Neuronal stem cell (in vitro differentiated cells): ENCODE results near the gene OOEP.
"Not testable (repeated sequence)": the region's sequence is repeated elsewhere in the genome, so short reads cannot be mapped to it uniquely, and the experiment has no call there.

Experiments used
- DNase-seq: peaks from one replicate; pipeline ENCODE4 v3.0.0-alpha.2; 2013; ENCODE audit warnings: low spot score
- H2AFZ ChIP-seq: one replicate; pipeline ENCODE4 v1.6.1; 2013; ENCODE audit warnings: mild to moderate bottlenecking, low read length, inconsistent platforms
- H2AK5ac ChIP-seq: 2 replicates; pipeline ENCODE4 v1.6.1; 2013; ENCODE audit warnings: low read depth, mild to moderate bottlenecking, inconsistent platforms, low read length, moderate library complexity, mixed read lengths
- H2BK120ac ChIP-seq: 2 replicates; pipeline ENCODE4 v1.6.1; 2013; ENCODE audit warnings: low read depth, mild to moderate bottlenecking, inconsistent platforms, low read length, moderate library complexity, mixed read lengths
- H2BK12ac ChIP-seq: one replicate; pipeline ENCODE4 v1.6.1; 2013; ENCODE audit warnings: low read length, inconsistent platforms
- H2BK15ac ChIP-seq: 2 replicates; pipeline ENCODE4 v1.6.1; 2013; ENCODE audit warnings: mild to moderate bottlenecking, low read length, inconsistent platforms, mixed read lengths
- H2BK5ac ChIP-seq: one replicate; pipeline ENCODE4 v1.6.1; 2013; ENCODE audit warnings: inconsistent platforms, mild to moderate bottlenecking, low read length, moderate library complexity
- H3K14ac ChIP-seq: one replicate; pipeline ENCODE4 v1.6.1; 2013; ENCODE audit warnings: low read length, inconsistent platforms
- H3K18ac ChIP-seq: 2 replicates; pipeline ENCODE4 v1.6.1; 2013; ENCODE audit warnings: low read length, inconsistent platforms
- H3K23ac ChIP-seq: 2 replicates; pipeline ENCODE4 v1.6.1; 2013; ENCODE audit warnings: low read depth, mild to moderate bottlenecking, mixed read lengths, low read length, inconsistent platforms; ENCODE audit not compliant: poor library complexity
- H3K27ac ChIP-seq: replicated peaks from 3 replicates; pipeline ENCODE4 v1.5.1; 2013; ENCODE audit warnings: low read length, inconsistent platforms
- H3K27me3 ChIP-seq, 3 experiments: 2 replicates each; pipeline ENCODE4 v1.6.1; 2013; ENCODE audit warnings: low read length in 3 of 3, mild to moderate bottlenecking in 2 of 3, inconsistent platforms in 1 of 3, low read depth in 1 of 3, mixed read lengths in 1 of 3, moderate library complexity in 1 of 3; ENCODE audit not compliant: control insufficient read depth in 3 of 3, insufficient read depth in 3 of 3
- H3K36me3 ChIP-seq, 2 donors: replicated peaks in 1 of 2; 2 replicates each; pipeline ENCODE4 v1.6.1; 2013; ENCODE audit warnings: low read length in 2 of 2; ENCODE audit not compliant: control insufficient read depth in 2 of 2, insufficient read depth in 2 of 2
- H3K4ac ChIP-seq: 2 replicates; pipeline ENCODE4 v1.6.1; 2013; ENCODE audit warnings: inconsistent platforms, mild to moderate bottlenecking, low read length, moderate library complexity
- H3K4me1 ChIP-seq, 2 donors: 1 replicate in 1 of 2; 2 replicates in 1 of 2; pipeline ENCODE4 v1.6.1; 2013; ENCODE audit warnings: low read length in 2 of 2, low read depth in 1 of 2; ENCODE audit not compliant: control insufficient read depth in 2 of 2, insufficient read depth in 1 of 2
- H3K4me2 ChIP-seq: one replicate; pipeline ENCODE4 v1.6.1; 2013; ENCODE audit warnings: mild to moderate bottlenecking, low read length, inconsistent platforms; ENCODE audit not compliant: insufficient read depth, poor library complexity, severe bottlenecking
- H3K4me3 ChIP-seq, 2 donors: 2 replicates each; pipeline ENCODE4 v1.5.1; 2013; ENCODE audit warnings: low read length in 2 of 2, mild to moderate bottlenecking in 2 of 2, inconsistent platforms in 1 of 2, moderate library complexity in 1 of 2
- H3K79me1 ChIP-seq: one replicate; pipeline ENCODE4 v1.6.1; 2013; ENCODE audit warnings: low read depth, mild to moderate bottlenecking, inconsistent platforms, low read length, moderate library complexity
- H3K9ac ChIP-seq: one replicate; pipeline ENCODE4 v1.6.1; 2013; ENCODE audit warnings: mild to moderate bottlenecking, low read depth, low read length, inconsistent platforms; ENCODE audit not compliant: poor library complexity
- H3K9me3 ChIP-seq, 2 donors: replicated peaks in 1 of 2; 2 replicates each; pipeline versions ENCODE3 to v1.6.1; 2013; ENCODE audit warnings: low read length in 2 of 2, mild to moderate bottlenecking in 2 of 2, inconsistent platforms in 1 of 2, low read depth in 1 of 2, mixed read lengths in 1 of 2, moderate library complexity in 1 of 2; ENCODE audit not compliant: control insufficient read depth in 2 of 2, insufficient read depth in 1 of 2
- H4K8ac ChIP-seq: one replicate; pipeline ENCODE4 v1.6.1; 2013; ENCODE audit warnings: low read depth, mild to moderate bottlenecking, inconsistent platforms, low read length, moderate library complexity
- H4K91ac ChIP-seq: one replicate; pipeline ENCODE4 v1.6.1; 2013; ENCODE audit warnings: low read length, low read depth, mild to moderate bottlenecking, inconsistent platforms; ENCODE audit not compliant: poor library complexity
- WGBS, 2 donors: extraction: QIAGEN DNeasy Blood & Tissue Kit; methylation state at CpG; one replicate each; pipeline ENCODE4 v1.1.7; 2013; ENCODE audit warnings: missing lambda C conversion rate in 2 of 2, mixed read lengths in 1 of 2; ENCODE audit not compliant: insufficient read length in 2 of 2, insufficient replicate concordance in 1 of 2; ENCODE audit errors: extremely low coverage in 2 of 2; 5-methylcytosine and 5-hydroxymethylcytosine counted together

Gene OOEP

DNA sequence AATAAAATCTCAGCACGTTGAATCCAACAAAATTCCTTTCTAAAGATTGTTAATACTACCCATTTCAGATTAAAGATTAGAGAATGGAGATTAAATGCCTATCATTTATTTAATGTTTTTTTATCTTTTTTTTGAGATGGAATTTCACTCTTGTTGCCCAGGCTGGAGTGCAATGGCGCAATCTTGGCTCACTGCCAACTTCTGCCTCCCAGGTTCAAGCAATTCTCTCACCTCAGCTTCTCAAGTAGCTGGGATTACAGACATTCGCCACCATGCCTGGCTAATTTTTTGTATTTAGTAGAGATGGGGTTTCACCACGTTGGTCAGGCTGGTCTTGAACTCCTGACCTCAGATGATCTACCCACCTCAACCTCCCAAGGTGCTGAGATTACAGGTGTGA, 22.5 kb upstream of the OOEP start:
- not testable (repeated sequence) for H2AFZ ChIP-seq, H4K91ac ChIP-seq, H3K9ac ChIP-seq, H3K79me1 ChIP-seq, H3K4me1 ChIP-seq, H3K36me3 ChIP-seq, H3K23ac ChIP-seq, H2BK15ac ChIP-seq, H3K18ac ChIP-seq, H3K4ac ChIP-seq, H3K9me3 ChIP-seq, H2BK5ac ChIP-seq, H3K4me2 ChIP-seq, H3K27ac ChIP-seq, H2BK12ac ChIP-seq, H3K4me3 ChIP-seq, H4K8ac ChIP-seq, H2BK120ac ChIP-seq, H2AK5ac ChIP-seq, DNase-seq, H3K14ac ChIP-seq
- peaks cover 0 to 17% (median 0%) of the 10 kb centered on the region in 3 experiments for H3K27me3 ChIP-seq
- no CpG with 5 or more reads among the region's 4 CpGs for WGBS, 2 donors

DNA sequence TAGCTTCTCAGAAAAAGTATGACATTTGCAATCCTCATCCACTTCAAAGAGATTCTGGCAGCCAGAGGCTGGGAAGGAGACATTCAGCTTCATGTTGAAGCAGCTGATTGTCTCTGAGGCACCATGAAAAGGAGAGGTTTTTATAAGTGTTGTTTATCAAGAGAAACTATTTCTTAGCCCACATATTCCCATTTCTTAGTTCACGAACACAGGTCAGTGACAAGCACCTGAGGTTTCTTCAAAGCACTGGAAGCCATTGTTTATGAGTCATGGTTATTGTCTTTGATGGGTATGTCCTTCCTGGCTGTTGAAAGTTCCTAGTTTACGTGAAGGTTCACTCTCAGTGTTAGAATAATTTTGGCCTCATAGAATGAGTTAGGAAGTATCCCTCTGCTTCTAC, 22.0 kb upstream of the OOEP start:
- Histone ChIP-seq H3K4me3 (no peak overlapping the region), H3K36me3 (no peaks in the 10 kb centered on the region), H3K9ac (no peak overlapping the region), H2BK5ac (no peak overlapping the region), H3K79me1 (no peaks in the 10 kb centered on the region), H3K4me2 (no peak overlapping the region), H4K91ac (no peak overlapping the region), H3K9me3 (peaks cover 0 to 2% of the 10 kb centered on the region in 2 donors), H3K27ac (no peak overlapping the region), H2AK5ac (no peak overlapping the region), H3K4me1 (peaks cover 0 to 4% of the 10 kb centered on the region in 2 donors), H2BK12ac (no peak overlapping the region), H2AFZ (no peak overlapping the region), H4K8ac (no peak overlapping the region), H3K18ac (no peak overlapping the region), H2BK120ac (no peak overlapping the region), H3K14ac (no peak overlapping the region), H3K27me3 (peaks cover 0 to 17% (median 0%) of the 10 kb centered on the region in 3 experiments), H3K4ac (no peak overlapping the region), H3K23ac (no peak overlapping the region), H2BK15ac (no peak overlapping the region)
- WGBS, 2 donors: no CpG with 5 or more reads among the region's 2 CpGs
- DNase-seq: no peak

DNA sequence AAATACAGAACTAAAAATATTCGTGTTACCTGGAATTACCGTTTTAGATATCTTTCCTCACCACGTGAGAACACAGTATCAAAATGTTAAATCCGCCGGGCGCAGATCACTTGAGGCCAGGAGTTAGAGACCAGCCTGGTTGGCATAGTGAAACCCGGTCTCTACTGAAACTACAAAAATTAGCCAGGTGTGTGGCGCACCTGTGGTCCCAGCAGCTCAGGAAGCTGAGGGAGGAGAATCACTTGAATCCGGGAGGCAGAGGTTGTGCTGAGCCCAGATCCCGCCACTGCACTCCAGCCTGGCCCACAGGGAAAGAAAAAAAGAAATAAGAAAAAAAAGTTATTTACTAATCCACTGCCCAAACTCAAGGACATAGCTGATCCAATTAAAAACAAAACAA, 20.2 kb upstream of the OOEP start:
- H2BK15ac ChIP-seq: no peak overlapping the region
- H2BK5ac ChIP-seq: no peak overlapping the region
- WGBS, 2 donors: no CpG with 5 or more reads among the region's 10 CpGs
- peaks cover 0 to under 1% of the 10 kb centered on the region in 2 donors for H3K9me3 ChIP-seq
- no peaks in the 10 kb centered on the region for H3K36me3 ChIP-seq
- H2AK5ac ChIP-seq: no peak overlapping the region
- no peak overlapping the region for H2BK12ac ChIP-seq
- H3K27me3 ChIP-seq: peaks cover 0 to 17% (median 0%) of the 10 kb centered on the region in 3 experiments
- no peaks in the 10 kb centered on the region for H3K79me1 ChIP-seq
- H3K4me1 ChIP-seq: peaks cover 0 to 4% of the 10 kb centered on the region in 2 donors
- no peak for DNase-seq
- H4K91ac ChIP-seq: no peak overlapping the region
- no peak overlapping the region for H4K8ac ChIP-seq
- no peak overlapping the region for H3K23ac ChIP-seq
- no peak overlapping the region for H3K27ac ChIP-seq
- no peak overlapping the region for H2AFZ ChIP-seq
- H3K9ac ChIP-seq: no peak overlapping the region
- no peak overlapping the region for H2BK120ac ChIP-seq
- no peak overlapping the region for H3K14ac ChIP-seq
- no peak overlapping the region for H3K4me3 ChIP-seq
- no peak overlapping the region for H3K4me2 ChIP-seq
- H3K18ac ChIP-seq: no peak overlapping the region
- no peak overlapping the region for H3K4ac ChIP-seq

DNA sequence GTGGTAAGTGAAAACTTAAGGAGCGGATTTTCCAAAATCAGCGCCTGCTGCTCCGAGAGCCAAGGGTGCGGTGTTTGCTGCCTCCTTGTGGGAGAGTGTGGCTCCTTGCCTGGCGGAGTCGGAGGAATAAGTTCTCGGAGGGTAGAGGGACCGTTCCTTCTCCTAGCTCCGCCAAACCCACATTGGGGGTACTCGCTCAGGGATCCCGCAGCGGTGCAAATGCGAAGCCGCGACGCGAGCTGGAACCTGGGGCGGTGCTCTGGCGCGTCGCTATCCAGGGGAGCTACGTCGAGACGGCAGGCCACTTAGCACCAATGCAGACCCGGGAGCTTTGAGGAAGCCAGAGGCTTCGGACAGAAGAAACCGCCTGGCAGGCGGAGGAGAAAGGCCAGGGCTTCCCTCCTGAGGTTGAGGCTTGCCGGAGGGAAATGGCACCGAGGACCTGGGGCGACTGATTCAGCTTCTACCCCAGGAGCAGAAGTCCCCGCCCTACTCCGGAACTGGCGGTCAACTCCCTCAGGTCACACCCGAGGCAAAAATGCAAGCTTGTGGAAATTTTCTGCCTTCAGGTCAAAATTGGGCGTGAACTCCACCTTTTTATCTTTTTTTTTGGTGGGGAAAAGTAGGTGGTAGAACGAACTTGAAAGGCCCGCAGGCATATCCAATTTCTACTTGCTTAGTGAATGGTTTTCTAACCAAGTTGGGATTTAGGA, 19.3 kb upstream of the OOEP start:
- Histone ChIP-seq H2BK120ac (no peak overlapping the region), H3K18ac (peak overlapping the region; percentile 88), H2BK12ac (no peak overlapping the region), H2AK5ac (no peak overlapping the region), H2BK15ac (no peak overlapping the region), H3K9ac (peak overlapping the region; percentile 2), H3K14ac (no peak overlapping the region), H3K27me3 (peaks cover 0 to 17% (median 0%) of the 10 kb centered on the region in 3 experiments), H4K91ac (no peak overlapping the region), H2BK5ac (no peak overlapping the region), H3K4me2 (peak overlapping the region; percentile 60), H3K23ac (no peak overlapping the region), H3K27ac (no peak overlapping the region), H3K4me1 (peaks cover 0 to 4% of the 10 kb centered on the region in 2 donors), H4K8ac (no peak overlapping the region), H3K9me3 (no peaks in the 10 kb centered on the region), H3K4ac (no peak overlapping the region), H2AFZ (peak overlapping the region; percentile 93), H3K36me3 (no peaks in the 10 kb centered on the region), H3K4me3 (peak overlapping the region; percentile 37 to 77), H3K79me1 (no peaks in the 10 kb centered on the region)
- DNase-seq: peak; percentile 46
- no CpG with 5 or more reads among the region's 38 CpGs for WGBS, 2 donors
